ENCODE data around the gene SLC35G6.

DNA sequence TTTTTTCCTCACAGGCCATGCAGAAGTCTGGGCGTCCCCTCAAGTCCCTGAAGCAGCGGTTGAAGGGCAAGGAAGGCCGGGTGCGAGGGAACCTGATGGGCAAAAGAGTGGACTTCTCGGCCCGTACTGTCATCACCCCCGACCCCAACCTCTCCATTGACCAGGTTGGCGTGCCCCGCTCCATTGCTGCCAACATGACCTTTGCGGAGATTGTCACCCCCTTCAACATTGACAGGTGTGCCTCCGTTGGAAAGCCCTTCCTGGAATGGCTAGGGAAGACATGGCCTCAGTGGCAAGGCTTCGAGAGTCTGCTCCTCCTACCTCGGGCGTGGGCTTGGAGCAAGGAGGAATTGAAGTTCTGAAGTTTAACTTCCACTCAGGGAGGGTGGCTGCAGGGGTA, 16.4 kb downstream of the SLC35G6 start:
- no peak for TF ChIP-seq CTCF (conservative IDR thresholded peaks at IDR 0.05 in 1 of 2, IDR thresholded peaks at IDR 0.05 in 1 of 2; ENCODE audit: low read depth in 1 of 2, low read length in 2 of 2)
- TF ChIP-seq EZH2 (IDR thresholded peaks at IDR 0.05; ENCODE audit: low read length, missing control alignments): no peak
